ENCODE results near the gene GALNT6. TPM values are rescaled to one million over a fixed set of nuclear protein-coding genes. Genes with fewer than 3 reads are reported as not detected.

The GALNT6 gene
- total and polyA plus RNA-seq, 9 of the 15 experiments (the other 6 are each of a cell fraction or from before 2014, with no cell fraction given) = 1.5 to 8.6 (median 5.1) TPM

DNA sequence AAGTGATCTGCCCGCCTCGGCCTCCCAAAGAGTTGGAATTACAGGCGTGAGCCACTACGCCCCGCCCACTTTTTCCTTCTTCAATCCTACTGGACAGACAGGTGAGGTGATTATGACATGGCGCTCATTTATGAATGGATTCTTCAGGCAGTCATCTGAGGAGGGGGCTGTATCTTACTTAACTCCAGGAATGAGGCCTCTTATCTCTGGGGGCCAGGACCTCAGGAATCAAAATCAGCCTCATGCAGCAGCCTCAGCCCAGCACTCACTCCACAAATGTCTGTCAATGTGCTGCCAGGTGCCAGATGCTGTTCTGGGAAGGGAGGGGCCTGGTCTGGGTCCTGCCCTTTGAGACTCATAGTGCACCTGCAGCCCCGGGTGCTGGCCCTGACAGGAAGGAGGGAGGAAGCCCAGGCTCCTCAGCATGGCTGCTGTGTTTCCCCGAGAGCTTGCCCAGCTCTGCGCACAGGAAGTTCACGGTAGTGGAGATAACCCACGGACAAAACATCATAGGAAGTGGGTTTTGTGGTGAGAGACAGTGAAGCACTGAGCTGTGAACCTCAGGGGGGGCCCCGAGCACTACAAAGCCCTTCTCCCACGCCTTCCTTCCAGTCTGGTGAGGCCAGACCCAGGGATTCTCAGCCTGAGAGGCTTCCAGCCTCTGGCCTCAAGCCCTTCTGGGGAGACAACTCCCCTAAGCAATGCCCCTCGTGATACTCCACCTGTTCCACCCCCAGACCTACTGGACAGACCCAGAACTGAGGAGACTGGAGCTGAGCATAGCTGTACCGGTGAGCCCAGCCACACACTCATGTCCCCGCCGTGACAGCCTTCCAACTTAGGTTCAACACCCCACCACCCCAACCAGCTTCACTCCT lies 22.3 kb downstream of the GALNT6 start (continued):
- TF ChIP-seq ARID4B (CRISPR knock-in tag; IDR thresholded peaks at IDR 0.05) (no peak), TEAD2 (tag; IDR thresholded peaks at IDR 0.05) (no peak), NFE2 (IDR thresholded peaks at IDR 0.05; ENCODE audit: low read depth) (peak; percentile 3; the same call in 1 of the 2 replicates), NR2C2 (CRISPR knock-in tag; IDR thresholded peaks at IDR 0.05) (no peak), NR2C2 (tag; IDR thresholded peaks at IDR 0.05) (peak; percentile 38; the same call in 1 of the 2 replicates), SMAD4 (CRISPR knock-in tag; conservative IDR thresholded peaks at IDR 0.05) (peak; percentile 92), FOXM1 (IDR thresholded peaks at IDR 0.05; ENCODE audit: low read depth) (peak; percentile 89), FOXM1 (CRISPR knock-in tag; IDR thresholded peaks at IDR 0.05; ENCODE audit: low read depth) (no peak), HDAC1 (IDR thresholded peaks at IDR 0.05) (peak in 1 of 2 experiments; percentile 60; a peak in 1 of 4 replicates), SP1 (CRISPR knock-in tag; IDR thresholded peaks at IDR 0.05) (peak; percentile 62; the same call in 1 of the 2 replicates), ATF7 (IDR thresholded peaks at IDR 0.05) (peak; percentile 50; the same call in 1 of the 2 replicates), ILF3 (IDR thresholded peaks at IDR 0.05; ENCODE audit: borderline replicate concordance) (no peak), ZNF224 (CRISPR knock-in tag; IDR thresholded peaks at IDR 0.05) (no peak), VEZF1 (CRISPR knock-in tag; IDR thresholded peaks at IDR 0.05) (peak; percentile 84), DMBX1 (CRISPR knock-in tag; IDR thresholded peaks at IDR 0.05; ENCODE audit: borderline replicate concordance) (peak; percentile 91), GABPB1 (CRISPR knock-in tag; IDR thresholded peaks at IDR 0.05) (0 out of 2 replicates have a peak, but pooled peaks have one; percentile 33), HLTF (IDR thresholded peaks at IDR 0.05) (peak; percentile 78; the same call in 1 of the 2 replicates), GATA2 (CRISPR knock-in tag; IDR thresholded peaks at IDR 0.05) (peak; percentile 95), BCOR (IDR thresholded peaks at IDR 0.05) (peak; percentile 43; the same call in 1 of the 2 replicates)
- TF ChIP-seq, protein P1, sequence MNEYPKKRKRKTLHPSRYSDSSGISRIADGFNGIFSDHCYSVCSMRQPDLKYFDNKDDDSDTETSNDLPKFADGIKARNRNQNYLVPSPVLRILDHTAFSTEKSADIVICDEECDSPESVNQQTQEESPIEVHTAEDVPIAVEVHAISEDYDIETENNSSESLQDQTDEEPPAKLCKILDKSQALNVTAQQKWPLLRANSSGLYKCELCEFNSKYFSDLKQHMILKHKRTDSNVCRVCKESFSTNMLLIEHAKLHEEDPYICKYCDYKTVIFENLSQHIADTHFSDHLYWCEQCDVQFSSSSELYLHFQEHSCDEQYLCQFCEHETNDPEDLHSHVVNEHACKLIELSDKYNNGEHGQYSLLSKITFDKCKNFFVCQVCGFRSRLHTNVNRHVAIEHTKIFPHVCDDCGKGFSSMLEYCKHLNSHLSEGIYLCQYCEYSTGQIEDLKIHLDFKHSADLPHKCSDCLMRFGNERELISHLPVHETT (CRISPR knock-in tag; conservative IDR thresholded peaks at IDR 0.05 in 1 of 2, IDR thresholded peaks at IDR 0.05 in 1 of 2) = peak in 1 of 2 experiments; percentile 69; a peak in 2 of 4 replicates
